GM23248 (cell line): ENCODE results near the gene ACAP1. TPM values are rescaled to one million over a fixed set of nuclear protein-coding genes. Genes with fewer than 3 reads are reported as not detected.

Source experiments
- DNase-seq: peaks from one replicate; pipeline ENCODE4 v3.0.0-alpha.2; 2015
- H2AFZ ChIP-seq: fragments of 200-600 bp; sonication (generic); 2 replicates; pipeline ENCODE4 v1.6.1; 2016; ENCODE audit warnings: antibody characterized with exemption
- H3F3A ChIP-seq: fragments of 200-600 bp; sonication (generic); 2 replicates; pipeline ENCODE4 v1.6.1; 2016; ENCODE audit warnings: mild to moderate bottlenecking, antibody characterized with exemption, mixed run types; ENCODE audit not compliant: insufficient read depth
- H3K27ac ChIP-seq: fragments of 200-600 bp; sonication (generic); 2 replicates; pipeline ENCODE4 v1.5.1; 2016; ENCODE audit warnings: mild to moderate bottlenecking
- H3K27me3 ChIP-seq: fragments of 200-600 bp; sonication (generic); replicated peaks from 2 replicates; pipeline ENCODE4 v1.6.1; 2016; ENCODE audit warnings: mild to moderate bottlenecking; ENCODE audit not compliant: insufficient read depth
- H3K36me3 ChIP-seq: fragments of 200-600 bp; sonication (generic); 2 replicates; pipeline ENCODE4 v1.6.1; 2016; ENCODE audit warnings: low read depth, mild to moderate bottlenecking
- H3K4me1 ChIP-seq: fragments of 200-600 bp; sonication (generic); 2 replicates; pipeline ENCODE4 v1.6.1; 2016; ENCODE audit warnings: mild to moderate bottlenecking; ENCODE audit not compliant: insufficient read depth
- H3K4me2 ChIP-seq: fragments of 200-600 bp; sonication (generic); one replicate; pipeline ENCODE4 v1.6.1; 2016; ENCODE audit warnings: mild to moderate bottlenecking; ENCODE audit not compliant: unreplicated experiment
- H3K4me3 ChIP-seq: fragments of 200-600 bp; sonication (generic); 2 replicates; pipeline ENCODE4 v1.5.1; 2016; ENCODE audit warnings: mild to moderate bottlenecking
- H3K79me2 ChIP-seq: fragments of 200-600 bp; sonication (generic); 2 replicates; pipeline ENCODE4 v1.6.1; 2016; ENCODE audit warnings: mild to moderate bottlenecking; ENCODE audit not compliant: insufficient read depth
- H3K9ac ChIP-seq: fragments of 200-600 bp; sonication (generic); 2 replicates; pipeline ENCODE4 v1.6.1; 2016; ENCODE audit warnings: mild to moderate bottlenecking
- H3K9me2 ChIP-seq: fragments of 200-600 bp; sonication (generic); 2 replicates; pipeline ENCODE4 v1.6.1; 2016; ENCODE audit warnings: mixed run types, mild to moderate bottlenecking, moderate library complexity; ENCODE audit not compliant: insufficient read depth
- H3K9me3 ChIP-seq: fragments of 200-600 bp; sonication (generic); one replicate; pipeline ENCODE4 v1.6.1; 2017; ENCODE audit warnings: low read depth
- H4K20me1 ChIP-seq: fragments of 200-600 bp; sonication (generic); 2 replicates; pipeline ENCODE4 v1.6.0; 2016; ENCODE audit not compliant: insufficient read depth
- EZH2 ChIP-seq: fragments of 200-600 bp; sonication (generic); IDR thresholded peaks from 2 replicates; pipeline ENCODE4 v1.6.1; 2018; ENCODE audit warnings: antibody characterized with exemption, mild to moderate bottlenecking; ENCODE audit not compliant: insufficient read depth, poor library complexity, severe bottlenecking
- EZH2phosphoT487 ChIP-seq: fragments of 200-600 bp; sonication (generic); IDR thresholded peaks from 2 replicates; pipeline ENCODE4 v1.6.1; 2018; ENCODE audit warnings: antibody characterized with exemption, moderate library complexity, mild to moderate bottlenecking, low read depth; ENCODE audit not compliant: insufficient read depth
- WGBS, 2 experiments: methylation state at CpG; one replicate each; pipeline ENCODE4 v1.1.6; 2015 to 2017; ENCODE audit warnings: low lambda C conversion rate in 2 of 2, low coverage in 1 of 2; ENCODE audit errors: missing lambda C conversion rate in 2 of 2; 5-methylcytosine and 5-hydroxymethylcytosine counted together
- in situ Hi-C: fragments of 300-500 bp; cut with MboI; formaldehyde crosslinking; loops from 2 replicates; pipeline ENCODE4 v1.15.0; 2020
- polyA plus RNA-seq: library from polyadenylated mRNA; unstranded; fragments of >200 nt; fragmentation: Nextera tagmentation; extraction: Ambion mirVana; gene quantifications from 2 replicates; pipeline ENCODE4 v1.2.1, GENCODE V29; 2016
- total RNA-seq: library from RNA; depleted of rRNA; stranded (reverse); fragments of >200 nt; shearing (Covaris generic); gene quantifications from 2 replicates; pipeline ENCODE4 v1.2.3, GENCODE V29; 2014

The ACAP1 gene
- total and polyA plus RNA-seq, 2 experiments from 2014 or later, result 4.4 to 15.7 TPM

GRCh38 chr17:7311110-7311705, 25.1 kb upstream of the ACAP1 start:
- H4K20me1 ChIP-seq, result peaks cover 22% of the 10 kb centered on the region
- in situ Hi-C loops, result no loop called here
- no peak overlapping the region for H2AFZ ChIP-seq
- 0 out of 2 replicates have a peak overlapping the region, but pooled peaks have one; percentile 14 for H3K27ac ChIP-seq
- peaks cover 74% of the 10 kb centered on the region for H3K79me2 ChIP-seq
- DNase-seq, result no peak
- TF ChIP-seq EZH2phosphoT487 (no peak), EZH2 (no peak)
- no peaks in the 10 kb centered on the region for H3K9me3 ChIP-seq
- H3K36me3 ChIP-seq, result peaks cover 42% of the 10 kb centered on the region
- peak overlapping the region; percentile 12 for H3K4me2 ChIP-seq
- no peaks in the 10 kb centered on the region for H3K9me2 ChIP-seq
- peaks cover 68% of the 10 kb centered on the region for H3F3A ChIP-seq
- H3K4me3 ChIP-seq, result 0 out of 2 replicates have a peak overlapping the region, but pooled peaks have one; percentile 91
- peaks cover 45% of the 10 kb centered on the region for H3K4me1 ChIP-seq
- H3K27me3 ChIP-seq, result no peaks in the 10 kb centered on the region
- peak overlapping the region; percentile 21; the same call in 1 of the 2 replicates for H3K9ac ChIP-seq
- WGBS, 2 experiments, result 69 to 70% methylated on average over 7 of the region's 7 CpGs

- in situ Hi-C loops, result no loop called here
- 0 out of 2 replicates have a peak overlapping the region, but pooled peaks have one; percentile 30 for H3K9ac ChIP-seq
- peak overlapping the region; percentile 93 for H3K4me2 ChIP-seq
- 85 to 93% methylated on average over 7 of the region's 7 CpGs for WGBS, 2 experiments
- H3F3A ChIP-seq, result peaks cover 62% of the 10 kb centered on the region
- no peaks in the 10 kb centered on the region for H3K9me3 ChIP-seq
- H3K4me1 ChIP-seq, result peaks cover 45% of the 10 kb centered on the region
- H3K9me2 ChIP-seq, result no peaks in the 10 kb centered on the region
- H2AFZ ChIP-seq, result no peak overlapping the region
- no peaks in the 10 kb centered on the region for H3K27me3 ChIP-seq
- H3K79me2 ChIP-seq, result peaks cover 73% of the 10 kb centered on the region
- TF ChIP-seq EZH2phosphoT487 (no peak), EZH2 (no peak)
- H4K20me1 ChIP-seq, result peaks cover 22% of the 10 kb centered on the region
- peaks cover 42% of the 10 kb centered on the region for H3K36me3 ChIP-seq
- H3K27ac ChIP-seq, result peak overlapping the region; percentile 67; the same call in 1 of the 2 replicates
- H3K4me3 ChIP-seq, result no peak overlapping the region
- no peak for DNase-seq
Observed at GRCh38 chr17:7312432-7313087, 23.8 kb upstream of the ACAP1 start.

- Histone ChIP-seq H2AFZ (no peak overlapping the region), H3F3A (peaks cover 61% of the 10 kb centered on the region), H3K4me1 (peaks cover 45% of the 10 kb centered on the region), H3K36me3 (peaks cover 42% of the 10 kb centered on the region), H3K9me3 (no peaks in the 10 kb centered on the region), H4K20me1 (peaks cover 22% of the 10 kb centered on the region), H3K4me2 (peak overlapping the region; percentile 93), H3K9ac (peak overlapping the region; percentile 81; the same call in 1 of the 2 replicates), H3K9me2 (no peaks in the 10 kb centered on the region), H3K4me3 (no peak overlapping the region), H3K79me2 (peaks cover 65% of the 10 kb centered on the region), H3K27ac (peak overlapping the region; percentile 67), H3K27me3 (no peaks in the 10 kb centered on the region)
- DNase-seq, result peak; percentile 38
- in situ Hi-C loops, result no loop called here
- WGBS, 2 experiments, result 95 to 99% methylated on average over 7 of the region's 7 CpGs
- no peak for TF ChIP-seq EZH2
- TF ChIP-seq EZH2phosphoT487, result no peak
Observed at GRCh38 chr17:7313088-7313889, 23.0 kb upstream of the ACAP1 start.

GRCh38 chr17:7313890-7314718, 22.2 kb upstream of the ACAP1 start:
- Histone ChIP-seq H4K20me1 (peaks cover 21% of the 10 kb centered on the region), H3K27me3 (no peaks in the 10 kb centered on the region), H3K4me2 (peak overlapping the region; percentile 93), H2AFZ (no peak overlapping the region), H3F3A (peaks cover 54% of the 10 kb centered on the region), H3K9me3 (no peaks in the 10 kb centered on the region), H3K36me3 (peaks cover 42% of the 10 kb centered on the region), H3K9me2 (no peaks in the 10 kb centered on the region), H3K4me1 (peaks cover 45% of the 10 kb centered on the region), H3K9ac (peak overlapping the region; percentile 81), H3K27ac (peak overlapping the region; percentile 67), H3K79me2 (peaks cover 57% of the 10 kb centered on the region), H3K4me3 (peak overlapping the region; percentile 98)
- TF ChIP-seq EZH2phosphoT487, result no peak
- no peak for TF ChIP-seq EZH2
- 40 to 43% methylated on average over 9 of the region's 9 CpGs for WGBS, 2 experiments
- in situ Hi-C loops, result no loop called here
- DNase-seq, result peak; percentile 61
